ENCODE results near the gene GRID2IP. TPM values are rescaled to one million over a fixed set of nuclear protein-coding genes. Genes with fewer than 3 reads are reported as not detected.
A peak's percentile ranks its signal among the peaks of the same experiment; 100 is the strongest.

GRID2IP gene
- total RNA-seq, 5 donors from 2014 or later (not counting 1 experiment from before 2014, with no cell fraction given): 0.30 to 1.5 (median 0.90) TPM

DNA sequence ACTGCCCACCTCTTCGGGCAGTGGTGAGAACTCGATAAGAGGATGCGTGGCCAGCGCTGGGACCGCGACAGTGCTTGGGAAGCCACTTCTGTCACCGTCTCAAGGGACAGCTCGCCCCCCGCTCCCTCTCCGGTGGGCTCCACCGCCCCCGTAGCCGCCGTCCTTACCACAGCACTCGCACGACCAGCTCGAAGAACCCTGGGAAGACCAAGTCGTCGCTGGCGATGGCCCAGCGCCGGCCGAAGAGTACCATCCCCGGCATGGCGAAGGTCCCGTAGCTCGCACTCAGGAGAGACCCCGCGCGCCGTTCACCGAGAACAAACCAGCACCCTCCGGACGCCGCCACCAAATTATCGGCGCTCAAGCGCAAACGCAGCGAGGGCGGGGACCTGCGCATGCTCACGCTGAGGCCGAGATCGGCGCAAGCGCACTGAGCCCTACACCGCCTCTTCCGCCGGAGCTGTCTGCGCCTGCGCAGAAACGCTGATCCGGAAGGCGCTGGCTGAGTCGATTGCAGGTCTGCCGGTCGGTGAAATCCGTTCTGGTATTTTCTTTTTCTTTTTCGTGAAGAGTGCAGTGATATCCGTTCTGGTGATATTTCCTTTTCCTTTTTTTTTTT, 103.6 kb downstream of the GRID2IP start, which contains the start of gene DAGLB:
DAGLB (minus strand) TSS at position 374 of the 619 bp plus-strand sequence; CDS start at position 262, 112 bp downstream.
- peaks cover 25 to 33% of the 10 kb centered on the region in 2 experiments for H3K4me1 ChIP-seq (ENCODE audit: control insufficient read depth in 1 of 2, extremely low read depth in 1 of 2, insufficient read depth in 2 of 2, low read length in 2 of 2)
- ChIA-PET CTCF (interaction anchor here in 1 of 2 donors (0.5 to 1.3 kb wide), 4 partner anchors 8 to 1474 kb away, joined by 4 to 5 read pairs (median 4); no protein-coding TSS in a partner anchor), POLR2A (interaction anchor here in 1 of 2 donors (0.6 to 0.7 kb wide), 3 partner anchors 9 to 1687 kb away, joined by 3 to 13 read pairs (median 10); no protein-coding TSS in a partner anchor)
- no peaks in the 10 kb centered on the region for H3K9me3 Mint-ChIP-seq
- H3K4me1 Mint-ChIP-seq: peaks cover 32 to 45% (median 35%) of the 10 kb centered on the region in 3 donors
- DNase-seq: peak; percentile 89 to 100 (median 94)
- H3K4me3 Mint-ChIP-seq: peak within 1 kb of the TSS; percentile 92 to 97 (median 94)
- H3K27ac ChIP-seq (ENCODE audit: low read length): peak within 1 kb of the TSS; percentile 67
- H3K9me3 ChIP-seq: no peaks in the 10 kb centered on the region
- H3K27me3 Mint-ChIP-seq: no peaks in the 10 kb centered on the region
- H3K36me3 ChIP-seq (ENCODE audit: control insufficient read depth in 2 of 2, extremely low read depth in 1 of 2, insufficient read depth in 1 of 2, low read length in 1 of 2): peaks cover 12 to 22% of the 10 kb centered on the region in 2 donors
- no peaks in the 10 kb centered on the region for H3K27me3 ChIP-seq (replicated peaks in 1 of 2; ENCODE audit: control insufficient read depth in 2 of 2, extremely low read depth in 1 of 2, insufficient read depth in 2 of 2, low read length in 1 of 2)
- peaks cover 24% of the 10 kb centered on the region for H3K36me3 Mint-ChIP-seq
- H3K27ac Mint-ChIP-seq: peak within 1 kb of the TSS; percentile 96 to 97
- ATAC-seq (replicated peaks in 1 of 4): peak; percentile 83 to 87 (median 85)
- WGBS (ENCODE audit: insufficient coverage): under 1% methylated on average over 59 of the region's 61 CpGs
- H3K4me3 ChIP-seq (ENCODE audit: control insufficient read depth in 1 of 2, extremely low read depth in 1 of 2, low read length in 1 of 2): peak within 1 kb of the TSS; percentile 98 to 99

Other genes starting within 250 kb of the GRID2IP start
- gene FAM220A, start 202.5 kb downstream of the GRID2IP start, total RNA-seq: 10 to 100 TPM in 3 of 5 donors, 1 to 10 TPM in 2; 6.2 to 20.6 (median 13.1) TPM
- 10 to 100 TPM; 57.2 to 99.3 (median 94.8) TPM for gene RAC1, start 176.9 kb downstream of the GRID2IP start, total RNA-seq
- 10 to 100 TPM; 23.9 to 45.0 (median 38.9) TPM for gene DAGLB, start 103.5 kb downstream of the GRID2IP start, total RNA-seq
- gene KDELR2, start 67.3 kb downstream of the GRID2IP start, total RNA-seq: 10 to 100 TPM; 28.4 to 42.1 (median 35.6) TPM
- 10 to 100 TPM; 27.7 to 35.5 (median 30.3) TPM for gene ZDHHC4, start 26.0 kb upstream of the GRID2IP start, total RNA-seq
- gene INTS15, start 38.6 kb upstream of the GRID2IP start, total RNA-seq: 10 to 100 TPM; 48.3 to 65.9 (median 64.1) TPM
- gene ZNF853, start 64.1 kb upstream of the GRID2IP start, total RNA-seq: 1 to 10 TPM; 3.6 to 7.6 (median 5.6) TPM
- gene ZNF316, start 85.9 kb upstream of the GRID2IP start, total RNA-seq: 10 to 100 TPM; 51.4 to 69.9 (median 63.4) TPM
- gene ZNF12, start 155.5 kb upstream of the GRID2IP start, total RNA-seq: 10 to 100 TPM; 25.1 to 49.7 (median 41.6) TPM
- 1 to 10 TPM in 1 of 5 donors, under 1 TPM in 2, not detected in 2; 0.09 to 1.0 (median 0.44) TPM for gene RSPH10B2, start 202.6 kb upstream of the GRID2IP start, total RNA-seq

Data from T-cell (primary cell).